Measurements from ENCODE around the gene HGS.
"Not testable (repeated sequence)": the region's sequence is repeated elsewhere in the genome, so short reads cannot be mapped to it uniquely, and the experiment has no call there.

Gene HGS

DNA sequence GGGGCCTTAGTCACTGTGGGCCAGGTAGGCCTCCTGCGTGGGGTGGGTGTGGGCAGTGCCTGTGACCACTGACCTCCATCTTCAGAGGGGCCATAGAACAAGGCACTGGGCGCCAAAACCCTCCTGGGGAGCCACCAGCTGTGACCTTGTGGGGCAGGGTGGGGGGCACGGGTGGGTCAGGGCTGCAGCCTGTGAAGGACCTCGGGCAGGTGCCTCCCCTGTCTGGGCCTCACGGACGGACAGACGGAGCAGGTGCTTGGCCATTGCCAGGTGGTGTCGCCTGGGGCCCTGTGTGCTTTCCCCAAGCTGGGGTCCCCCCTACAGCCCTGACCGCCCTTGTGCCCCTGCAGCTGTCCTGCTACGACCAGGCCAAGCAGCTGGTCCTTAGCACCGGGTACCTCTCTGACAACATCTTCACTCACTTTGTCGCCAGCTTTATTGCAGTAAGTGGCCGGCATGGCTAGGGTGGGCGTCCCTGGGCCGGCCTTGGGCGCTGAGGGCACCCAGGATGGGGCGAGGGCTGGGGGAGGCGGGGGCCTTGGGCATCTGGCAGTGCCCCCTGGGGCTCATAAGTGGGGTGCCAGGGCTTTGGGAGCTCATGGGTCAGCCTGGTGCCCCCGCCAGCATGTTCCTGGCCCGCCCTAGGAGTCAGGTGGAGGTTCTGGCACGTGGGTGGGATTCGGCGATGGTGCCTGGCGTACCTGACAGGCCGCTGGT is 33.4 kb downstream of the HGS start:
- in situ Hi-C loops (cut with HindIII; ENCODE audit: low sequenced_read_pairs), result no loop called here

DNA sequence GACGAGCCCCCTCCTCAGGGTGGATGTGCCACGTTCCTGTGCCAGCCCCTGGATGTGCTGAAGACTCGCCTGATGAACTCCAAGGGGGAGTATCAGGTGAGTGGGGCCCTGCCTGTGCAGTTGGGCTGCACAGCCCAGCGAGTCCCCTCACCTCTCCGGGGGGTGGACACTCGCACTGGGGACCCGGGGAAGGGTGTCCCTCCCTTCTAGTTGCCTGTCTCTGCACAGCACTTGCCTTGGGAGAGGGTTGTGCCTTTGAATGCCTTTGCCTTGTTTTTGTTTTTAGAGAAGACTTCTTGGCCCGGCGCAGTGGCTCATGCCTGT is 33.9 kb downstream of the HGS start:
- in situ Hi-C loops (cut with HindIII; ENCODE audit: low sequenced_read_pairs), result no loop called here

DNA sequence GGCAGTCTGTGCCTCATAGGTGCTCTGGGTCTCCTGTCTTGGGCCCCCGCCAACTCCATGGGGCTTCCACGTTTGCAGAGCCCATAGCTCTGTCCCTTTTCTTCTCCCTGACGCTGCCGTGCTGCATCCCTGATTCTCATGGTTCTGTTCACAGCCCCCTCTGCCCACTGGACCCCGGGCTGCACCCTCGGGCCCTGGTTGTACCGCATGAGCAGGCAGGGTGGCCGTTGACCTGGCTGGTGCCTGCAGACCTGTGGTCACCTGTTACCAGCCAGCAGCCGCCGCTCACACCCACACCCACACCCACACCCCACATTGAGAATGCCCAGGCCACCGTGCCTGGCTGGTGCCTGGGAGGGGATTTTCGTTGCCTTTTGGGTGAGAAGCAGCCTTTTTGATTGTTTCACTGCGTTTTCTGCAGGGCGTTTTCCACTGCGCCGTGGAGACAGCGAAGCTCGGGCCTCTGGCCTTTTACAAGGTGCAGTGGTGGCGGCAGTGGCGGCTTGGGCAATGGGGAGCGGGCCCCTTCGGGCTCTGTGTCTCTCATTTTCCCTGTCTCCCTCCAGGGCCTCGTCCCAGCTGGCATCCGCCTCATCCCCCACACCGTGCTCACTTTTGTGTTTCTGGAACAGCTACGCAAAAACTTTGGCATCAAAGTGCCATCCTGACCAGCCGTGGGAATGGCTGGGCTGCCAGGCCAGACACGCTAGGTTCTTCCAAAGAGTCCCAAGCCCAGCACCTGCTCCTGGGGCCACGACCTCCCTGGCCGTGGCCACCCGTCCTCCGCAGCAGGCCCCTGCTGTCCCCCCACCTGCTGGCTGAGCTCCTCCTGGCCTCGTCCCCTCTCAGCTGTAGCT is 35.8 kb downstream of the HGS start:
- in situ Hi-C loops (cut with HindIII; ENCODE audit: low sequenced_read_pairs), result no loop called here

DNA sequence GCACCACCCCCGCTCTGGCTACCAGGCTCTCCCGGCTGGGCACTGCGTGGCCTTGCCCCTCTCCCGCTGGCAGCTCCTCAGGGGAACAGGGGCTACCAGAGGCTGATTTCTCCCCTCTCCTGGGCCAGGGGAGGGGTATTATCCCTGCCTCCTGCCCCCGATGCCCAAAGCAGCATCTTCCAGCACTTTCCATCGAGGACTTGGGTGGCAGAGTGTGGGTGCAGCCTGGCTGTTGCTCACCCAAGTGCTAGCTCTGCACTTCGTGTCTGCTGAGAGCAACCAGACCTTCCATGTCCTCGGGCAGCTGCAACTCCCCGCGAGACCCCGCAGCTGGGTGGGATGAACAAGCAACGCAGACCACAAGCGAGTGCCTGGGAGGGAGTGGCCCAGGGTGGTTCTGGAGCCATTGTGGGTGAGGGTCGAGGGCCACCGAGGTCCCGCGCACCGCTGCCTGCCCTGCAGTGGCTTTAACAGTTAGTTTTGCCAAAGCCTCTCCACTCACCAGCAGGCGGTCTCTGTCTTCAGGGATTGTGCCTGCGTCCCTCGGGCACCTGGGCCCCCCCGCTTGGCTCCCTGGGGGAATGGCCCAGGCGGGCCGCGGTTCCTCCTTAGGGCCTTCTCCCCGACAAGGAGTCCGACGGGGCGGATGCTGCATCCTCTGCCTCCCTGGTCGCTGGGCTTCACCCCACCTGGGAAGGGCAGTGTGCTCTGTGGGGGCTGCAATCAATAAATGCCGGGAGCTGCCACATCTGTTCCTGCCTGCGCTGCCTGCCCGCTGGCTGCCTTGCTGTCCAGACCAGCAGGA is 36.7 kb downstream of the HGS start:
- in situ Hi-C loops (cut with HindIII; ENCODE audit: low sequenced_read_pairs), result no loop called here

DNA sequence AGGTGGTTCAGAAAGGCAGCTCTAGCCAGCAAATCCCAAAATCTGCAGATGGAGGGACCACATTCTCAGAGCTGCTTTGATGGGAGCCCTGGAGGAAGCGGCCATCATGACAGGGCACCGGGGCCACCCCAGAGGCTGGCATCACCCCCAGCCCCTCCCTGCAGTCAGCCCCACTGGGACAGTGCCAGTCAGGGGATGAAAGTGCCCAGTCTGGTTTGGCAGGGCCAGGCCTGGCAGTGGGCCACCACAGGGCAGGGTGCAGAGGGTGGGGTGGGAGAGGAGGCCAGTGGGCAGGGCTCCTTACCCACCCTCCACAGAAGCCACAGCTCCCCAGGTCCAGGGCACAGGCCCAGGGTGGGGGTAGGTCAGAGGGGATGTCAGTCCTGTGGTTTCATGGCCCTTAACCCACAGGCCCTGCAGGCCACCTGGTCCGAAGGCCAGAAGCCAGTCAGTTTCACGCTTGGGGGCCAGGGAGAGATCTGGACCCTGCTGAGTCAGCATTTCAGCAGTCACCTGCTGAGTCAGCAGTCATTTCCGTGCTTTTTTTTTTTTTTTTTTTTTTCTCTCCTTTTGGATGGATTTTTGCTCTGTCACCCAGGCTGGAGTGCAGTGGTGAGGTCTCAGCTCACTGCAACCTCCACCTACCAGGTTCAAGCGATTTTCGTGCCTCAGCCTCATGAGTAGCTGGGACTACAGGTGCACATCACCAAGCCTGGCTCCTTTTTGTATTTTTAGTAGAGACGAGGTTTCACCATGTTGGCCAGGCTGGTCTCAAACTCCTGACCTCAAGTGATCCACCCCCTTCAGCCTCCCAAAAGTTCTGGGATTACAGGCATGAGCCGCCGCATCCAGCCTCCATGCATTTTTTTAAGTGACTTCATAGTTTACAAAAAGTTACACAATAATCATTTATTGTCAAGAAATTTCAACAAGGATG is 38.6 kb downstream of the HGS start:
- in situ Hi-C loops (cut with HindIII; ENCODE audit: low sequenced_read_pairs), result no loop called here

DNA sequence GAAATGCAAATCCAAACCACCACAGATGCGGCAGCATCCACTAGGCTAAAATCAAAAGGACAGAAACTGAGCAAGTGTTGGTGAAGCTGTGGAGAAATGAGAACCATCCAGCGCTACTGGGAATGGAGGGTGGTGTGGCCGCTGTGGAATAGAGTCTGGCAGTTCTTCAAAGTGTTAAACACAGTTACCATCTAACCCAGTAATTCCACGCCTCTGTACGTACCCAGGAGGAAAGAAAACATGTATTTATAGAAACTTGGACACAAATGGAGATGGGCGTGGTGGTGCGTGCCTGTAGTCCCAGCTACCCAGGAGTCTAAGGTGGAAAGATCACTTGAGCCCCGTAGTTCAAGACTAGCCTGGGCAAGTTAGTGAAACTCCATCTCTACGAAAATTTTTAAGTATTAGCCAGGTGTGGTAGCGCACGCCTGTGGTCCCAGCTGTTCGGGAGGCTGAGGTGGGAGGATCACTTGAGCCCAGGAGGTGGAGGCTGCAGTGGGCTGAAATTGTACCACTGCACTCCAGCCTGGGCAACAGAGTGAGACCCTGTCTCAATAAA is 39.9 kb downstream of the HGS start:
- in situ Hi-C loops (cut with HindIII; ENCODE audit: low sequenced_read_pairs), result no loop called here

DNA sequence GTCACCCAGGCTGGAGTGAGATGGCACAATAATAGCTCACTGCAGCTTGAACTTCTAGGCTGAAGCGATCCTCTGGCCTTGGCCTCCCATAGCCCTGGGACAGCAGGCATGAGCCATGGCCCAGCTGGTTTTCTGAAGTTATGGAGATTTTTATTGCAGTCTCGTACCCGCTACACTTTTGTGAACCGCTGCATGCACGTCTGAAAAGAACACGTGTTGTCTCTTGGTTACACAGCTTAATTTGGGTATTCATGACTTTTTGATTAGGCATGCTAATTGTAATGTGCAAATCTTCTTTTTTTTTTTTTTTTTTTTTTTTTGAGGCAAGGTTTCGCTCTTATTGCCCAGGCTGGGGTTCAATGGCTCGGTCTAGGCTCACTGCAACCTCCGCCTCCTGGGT is 41.6 kb downstream of the HGS start:
- in situ Hi-C loops (cut with HindIII; ENCODE audit: low sequenced_read_pairs), result no loop called here

DNA sequence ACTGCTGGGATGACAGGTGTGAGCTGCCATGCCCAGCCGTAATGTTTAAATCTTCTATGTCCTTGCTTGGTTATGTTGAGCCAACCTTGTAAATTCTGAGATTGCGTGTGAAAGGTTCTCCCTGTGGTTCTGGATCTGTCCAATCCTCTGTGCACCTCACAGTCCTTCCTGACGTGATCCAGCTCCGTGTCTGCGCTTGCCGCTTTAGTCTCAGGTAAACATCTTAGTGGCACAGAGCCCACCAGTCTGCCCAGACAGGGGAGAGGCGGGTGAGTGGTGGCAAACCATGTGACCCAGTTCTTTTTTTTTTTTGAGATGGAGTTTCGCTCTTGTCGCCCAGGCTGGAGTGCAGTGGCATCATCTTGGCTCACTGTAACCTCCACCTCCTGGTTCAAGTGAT is 42.2 kb downstream of the HGS start:
- in situ Hi-C loops (cut with HindIII; ENCODE audit: low sequenced_read_pairs), result no loop called here

DNA sequence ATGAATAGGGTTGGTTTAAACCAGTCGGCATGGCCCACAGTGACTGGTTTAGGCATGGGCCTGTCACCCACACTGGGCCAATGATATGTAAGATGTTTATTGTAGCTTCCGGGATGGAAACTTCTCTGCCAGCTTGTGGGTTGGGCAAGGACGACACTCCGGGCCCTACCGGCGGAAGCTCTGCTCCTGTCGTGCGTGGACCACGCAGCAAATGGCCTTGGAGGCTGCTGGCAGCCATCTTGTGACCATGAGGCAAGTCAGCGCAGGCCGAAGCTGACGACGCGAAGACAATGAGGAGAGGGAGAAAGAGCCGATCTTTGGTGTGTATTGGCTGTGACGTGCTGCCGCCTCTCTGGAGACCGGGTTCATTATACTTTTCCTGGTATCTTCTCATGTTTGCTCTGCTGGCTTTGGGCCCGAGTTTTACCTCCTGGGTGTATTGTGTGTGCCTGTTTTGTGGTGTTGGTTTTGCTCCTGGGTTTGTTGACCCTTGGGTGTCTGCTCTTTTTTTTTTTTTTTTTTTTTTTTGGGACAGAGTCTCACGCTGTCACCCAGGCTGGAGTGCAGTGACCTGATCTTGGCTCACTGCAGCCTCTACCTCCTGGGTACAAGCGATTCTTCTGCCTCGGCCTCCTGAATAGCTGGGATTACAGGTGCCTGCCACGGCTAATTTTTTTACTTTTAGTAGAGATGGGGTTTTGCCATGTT is 43.7 kb downstream of the HGS start:
- in situ Hi-C loops (cut with HindIII; ENCODE audit: low sequenced_read_pairs), result no loop called here

DNA sequence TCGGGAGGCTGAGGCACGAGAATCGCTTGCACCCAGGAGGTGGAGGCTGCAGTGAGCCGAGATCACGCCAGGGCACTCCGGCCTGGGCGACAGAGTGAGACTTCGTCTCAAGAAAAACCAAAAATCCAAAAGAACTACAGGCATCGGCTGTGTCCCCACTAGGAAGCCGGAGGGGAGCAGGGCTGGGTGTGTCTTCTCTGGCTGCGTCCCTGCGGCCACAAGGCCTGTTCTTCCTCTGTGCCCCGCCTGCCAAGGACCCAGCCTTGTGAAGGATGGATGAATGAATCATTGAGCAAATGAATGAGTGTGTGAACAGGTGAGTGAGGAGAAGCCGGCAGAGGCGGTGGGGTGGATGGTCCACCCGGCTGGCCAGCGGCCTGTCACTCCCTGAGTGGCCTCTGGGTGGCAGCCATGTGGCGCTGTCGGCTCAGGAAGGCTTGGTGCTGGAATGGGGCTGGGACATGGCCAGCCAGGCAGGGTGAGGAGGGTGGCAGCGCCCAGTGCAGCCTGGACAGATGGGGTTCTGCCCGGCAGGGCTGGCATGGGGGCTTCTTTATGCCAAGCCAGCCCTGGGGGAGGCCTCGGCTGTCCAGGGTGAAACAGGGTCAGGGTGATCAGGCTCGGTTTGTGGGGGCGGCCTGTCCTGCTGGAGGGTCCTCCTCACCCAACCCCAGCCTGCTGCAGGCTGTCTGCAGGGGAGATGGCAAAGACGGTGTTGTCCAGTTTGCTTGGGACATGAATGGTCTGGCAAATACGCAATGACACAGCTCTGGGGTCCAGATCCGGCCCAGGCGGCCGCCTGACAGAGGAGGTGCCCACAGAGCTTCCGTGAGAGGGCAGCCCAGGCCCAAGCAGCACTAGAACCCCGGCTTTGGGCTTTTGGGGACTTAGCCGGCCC is 49.9 kb downstream of the HGS start:
- in situ Hi-C loops (cut with HindIII; ENCODE audit: low sequenced_read_pairs), result no loop called here

DNA sequence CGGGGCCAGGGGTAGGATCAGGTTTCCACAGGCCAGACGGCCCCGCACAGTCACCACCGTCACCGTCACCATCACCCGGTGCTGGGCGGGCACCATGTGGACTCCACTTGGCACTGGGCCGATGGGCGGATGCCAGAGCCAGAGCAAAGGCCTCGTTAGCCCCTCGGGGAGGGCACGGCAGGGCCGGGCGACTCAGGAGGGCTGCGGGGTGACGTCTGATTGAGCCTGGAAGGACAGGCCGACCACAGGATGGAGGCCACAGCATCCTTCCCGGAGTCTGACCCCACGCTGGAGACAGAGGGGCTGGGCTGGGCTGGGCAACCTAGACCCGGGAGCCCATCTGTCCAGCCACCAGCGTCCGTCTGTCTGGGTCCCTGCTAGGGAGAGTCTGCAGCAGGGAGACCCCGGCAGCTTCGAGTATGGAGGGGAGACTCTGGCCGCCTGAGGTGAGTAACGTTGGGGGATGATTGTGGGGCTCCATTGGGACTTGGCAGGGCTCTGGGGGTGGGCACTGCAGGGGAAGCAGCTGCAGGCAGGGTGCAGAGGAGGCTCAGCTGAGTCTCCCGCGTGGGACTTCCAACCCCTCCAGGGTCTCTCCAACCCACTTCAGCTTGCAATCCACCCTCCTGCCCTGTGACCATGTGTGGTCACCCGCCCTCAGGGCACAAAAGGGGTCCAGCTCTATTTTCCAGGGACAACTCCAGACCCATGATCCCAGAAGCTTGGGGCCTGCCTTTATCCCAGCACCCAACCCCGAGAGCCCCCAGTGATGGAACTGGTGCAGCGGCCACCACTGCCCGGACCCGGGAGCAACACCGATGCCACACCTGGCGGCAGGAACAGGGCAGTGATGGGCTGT is 50.8 kb downstream of the HGS start:
- in situ Hi-C loops (cut with HindIII; ENCODE audit: low sequenced_read_pairs), result no loop called here

DNA sequence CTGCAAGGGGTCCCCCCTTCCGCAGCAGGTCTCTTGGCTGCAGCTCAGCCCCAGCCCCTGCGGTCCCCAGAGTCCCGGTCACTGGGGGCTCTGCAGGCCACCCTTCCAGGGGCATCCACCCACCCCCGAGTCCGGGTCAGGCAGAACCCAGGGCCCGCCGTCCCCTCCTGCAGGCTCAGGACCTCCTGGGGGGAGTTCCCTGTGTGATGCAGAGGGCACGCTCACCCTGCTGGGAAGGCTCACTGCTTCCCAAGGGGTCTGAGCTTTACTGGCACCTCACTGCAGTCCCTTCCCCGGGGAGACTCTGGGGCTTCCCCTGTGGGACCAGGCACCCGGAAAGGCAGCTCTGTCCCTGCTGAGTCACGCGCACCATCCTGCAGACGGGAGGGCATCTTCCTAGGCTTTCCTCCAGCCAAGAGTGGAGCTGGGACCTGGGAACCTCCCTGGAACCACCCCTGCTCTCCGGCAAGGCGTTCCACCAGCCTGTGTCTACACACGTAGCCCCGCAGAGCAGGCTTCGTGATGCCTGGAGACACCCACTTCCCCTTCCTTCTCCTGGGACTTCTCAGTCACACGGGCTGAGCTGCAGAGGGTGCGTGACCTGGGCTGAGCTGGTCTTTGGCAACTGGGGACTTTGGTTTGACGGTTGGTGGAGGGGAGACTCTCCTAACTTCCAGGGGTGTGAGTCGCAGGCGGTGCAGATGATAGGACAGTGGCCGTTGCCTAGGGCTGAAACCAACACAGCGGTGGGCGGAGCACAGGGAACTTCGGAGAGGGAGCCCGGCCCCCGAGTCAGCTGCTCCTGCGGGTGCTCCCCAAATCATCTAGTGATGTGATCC is 51.7 kb downstream of the HGS start:
- in situ Hi-C loops (cut with HindIII; ENCODE audit: low sequenced_read_pairs), result no loop called here

DNA sequence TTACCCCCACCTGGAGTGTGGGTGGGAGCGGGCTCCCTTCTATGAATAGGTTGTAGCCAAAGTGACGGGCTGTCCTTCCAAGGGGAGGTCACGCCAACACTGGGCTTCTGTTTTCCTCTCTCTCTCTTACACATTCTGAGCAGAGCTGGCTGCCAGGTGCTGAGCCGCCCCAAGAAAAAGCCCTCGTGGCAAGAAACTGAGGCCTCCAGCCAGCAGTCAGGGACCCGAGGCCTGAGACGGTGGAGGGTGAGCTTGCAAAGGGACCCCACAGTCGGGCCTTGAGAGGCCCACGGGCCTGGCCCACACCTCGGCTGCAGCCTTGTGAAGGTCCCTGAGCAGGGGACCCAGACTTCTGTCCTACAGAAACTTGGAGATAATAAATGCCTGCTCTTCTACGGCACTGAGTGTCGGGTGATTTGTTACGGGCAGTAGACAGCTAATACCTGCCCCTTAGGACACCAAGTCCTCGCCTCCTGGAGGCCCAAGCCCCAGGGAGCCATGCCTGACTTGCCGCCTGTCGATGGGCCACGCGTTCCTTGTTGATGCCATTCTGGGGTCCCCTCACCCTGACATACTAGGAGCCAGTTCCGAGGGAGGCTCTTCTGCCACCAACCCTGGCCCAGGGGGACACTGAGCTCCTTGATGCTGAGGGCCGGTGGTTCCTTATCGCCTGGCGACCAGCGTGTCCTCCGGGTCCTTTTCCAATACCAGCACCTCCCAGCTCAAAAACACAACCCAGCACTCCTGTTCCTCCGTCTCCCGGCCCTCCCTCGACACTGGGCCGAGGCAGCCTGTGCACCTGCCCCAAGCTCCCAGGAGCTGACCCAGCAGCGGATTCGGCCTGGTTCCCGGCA is 54.4 kb downstream of the HGS start:
- in situ Hi-C loops (cut with HindIII; ENCODE audit: low sequenced_read_pairs), result no loop called here

DNA sequence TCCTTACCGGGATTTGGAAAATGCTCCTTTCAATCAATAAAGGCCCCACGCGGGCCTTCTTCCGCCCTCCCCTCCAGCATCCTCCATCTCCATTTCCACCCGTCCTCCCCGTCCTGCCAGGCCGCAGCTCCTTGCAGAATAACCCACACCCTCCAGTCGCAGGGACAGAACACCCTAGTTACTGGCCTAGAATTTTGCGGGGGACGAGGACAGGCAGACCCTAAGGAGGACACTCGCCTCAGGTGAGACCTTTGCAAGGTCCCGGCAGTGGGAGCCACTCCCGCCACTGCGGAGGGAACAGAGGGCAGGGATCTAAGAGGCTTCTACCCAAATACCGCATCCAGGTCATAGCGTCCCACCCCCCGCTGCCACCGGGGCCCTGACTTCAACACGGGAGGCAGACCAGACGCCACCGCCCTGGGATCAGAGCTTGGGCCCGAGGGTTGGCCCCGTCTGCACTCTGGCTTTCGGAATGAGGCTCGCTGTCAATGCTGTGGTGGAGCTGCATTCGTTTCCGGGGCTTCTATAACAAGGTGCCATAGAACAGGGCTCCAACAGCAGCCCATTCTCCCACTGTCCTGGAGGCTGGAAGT is 55.1 kb downstream of the HGS start:
- in situ Hi-C loops (cut with HindIII; ENCODE audit: low sequenced_read_pairs), result no loop called here

DNA sequence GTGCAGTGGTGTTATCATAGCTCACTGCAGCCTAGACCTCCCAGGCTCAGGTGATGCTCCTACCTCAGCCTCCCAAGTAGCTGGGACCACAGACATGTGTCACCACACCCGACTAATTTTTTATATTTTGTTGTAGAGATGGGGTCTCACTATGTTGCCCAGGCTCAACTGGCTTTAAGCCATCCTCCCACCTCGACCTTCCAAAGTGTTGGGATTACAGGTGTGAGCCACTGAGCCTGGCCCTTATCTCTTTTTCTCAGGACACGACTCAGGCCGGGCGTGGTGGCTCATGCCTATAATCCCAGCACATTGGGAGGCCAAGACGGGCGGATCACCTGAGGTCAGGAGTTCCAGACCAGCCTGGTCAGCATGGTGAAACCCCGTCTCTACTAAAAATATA is 55.8 kb downstream of the HGS start:
- in situ Hi-C loops (cut with HindIII; ENCODE audit: low sequenced_read_pairs), result not testable (repeated sequence)
